Stimulated activated CD4-positive, alpha-beta T cell treated with anti-CD3 and anti-CD28 coated beads, TNF-alpha, amount 100 ng/mL, for 4 hours (primary cell): ENCODE results near the gene KRT15.

ENCODE experiments used
- DNase-seq, 3 experiments: peaks; one replicate each; pipeline ENCODE4 v3.0.0-alpha.2; 2020; ENCODE audit warnings: low read depth in 3 of 3

KRT15 gene

DNA sequence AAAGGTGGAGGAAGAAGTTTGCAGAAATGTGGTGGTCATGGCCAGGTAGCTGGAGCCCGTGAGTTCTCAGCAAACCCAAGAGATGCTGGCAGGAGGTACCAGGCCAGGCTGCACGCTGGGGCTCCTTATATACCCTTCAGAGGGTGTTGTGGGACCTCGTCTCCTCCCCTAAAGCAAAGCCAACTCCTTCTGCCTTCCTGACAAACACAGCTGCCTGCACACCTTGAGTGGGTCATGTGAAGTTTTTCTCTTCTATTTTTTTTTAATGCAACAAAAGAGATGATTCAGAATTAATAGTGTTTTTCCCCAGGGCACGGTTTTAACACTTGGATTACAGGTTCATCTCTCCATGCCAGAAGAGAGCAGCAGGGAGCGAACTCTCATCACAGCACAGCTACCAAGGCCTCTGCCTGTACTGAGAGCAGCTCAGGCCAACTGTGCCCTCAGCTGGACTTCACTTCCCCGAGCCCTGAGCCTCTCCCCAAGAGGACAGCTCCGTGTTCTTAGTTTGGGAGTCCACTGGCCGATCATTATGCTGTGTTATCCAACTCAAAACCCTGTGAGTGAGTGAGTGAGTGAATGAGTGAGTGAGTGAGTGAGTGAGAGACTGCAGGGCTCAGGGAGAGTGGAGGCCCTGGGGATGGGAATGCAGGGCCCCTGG is at the start of gene KRT15:
KRT15 (minus strand) TSS at position 102 of the 661 bp plus-strand sequence; CDS start at position 39, 63 bp downstream.
- DNase-seq = no peak

DNA sequence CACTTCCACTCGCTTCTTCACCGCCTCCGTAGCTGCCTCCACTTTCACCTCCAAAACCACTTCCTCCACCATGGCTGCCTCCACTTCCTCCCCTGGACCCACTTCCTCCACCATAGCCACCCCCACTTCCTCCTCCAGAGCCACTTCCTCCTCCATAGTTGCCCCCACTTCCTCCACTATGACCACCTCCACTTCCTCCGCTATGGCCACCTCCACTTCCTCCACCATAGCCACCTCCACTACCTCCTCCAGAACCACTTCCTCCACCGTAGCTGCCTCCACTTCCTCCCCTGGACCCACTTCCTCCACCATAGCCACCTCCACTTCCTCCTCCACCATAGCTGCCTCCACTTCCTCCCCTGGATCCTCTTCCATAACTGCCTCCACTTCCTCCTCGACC is 48.6 kb upstream of the KRT15 start:
- DNase-seq = no peak

DNA sequence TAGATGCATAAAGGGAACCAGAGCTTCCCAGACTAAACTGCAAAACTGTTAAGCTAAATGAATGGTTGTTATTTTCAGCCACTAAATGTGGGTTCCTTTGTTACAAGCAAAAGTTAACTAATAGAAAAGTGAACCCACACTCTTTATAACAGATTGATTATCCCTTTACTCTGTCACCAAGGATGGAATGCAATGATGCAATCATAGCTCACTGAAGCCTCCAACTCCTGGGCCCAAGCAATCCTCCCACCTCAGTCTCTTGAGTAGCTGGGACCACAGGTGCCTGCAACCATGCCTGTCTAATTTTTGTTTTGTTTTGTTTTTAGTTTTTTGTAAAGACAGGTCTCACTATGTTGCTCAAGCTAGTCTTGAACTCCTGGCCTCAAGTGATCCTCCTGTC is 46.6 kb upstream of the KRT15 start:
- no peak for DNase-seq

DNA sequence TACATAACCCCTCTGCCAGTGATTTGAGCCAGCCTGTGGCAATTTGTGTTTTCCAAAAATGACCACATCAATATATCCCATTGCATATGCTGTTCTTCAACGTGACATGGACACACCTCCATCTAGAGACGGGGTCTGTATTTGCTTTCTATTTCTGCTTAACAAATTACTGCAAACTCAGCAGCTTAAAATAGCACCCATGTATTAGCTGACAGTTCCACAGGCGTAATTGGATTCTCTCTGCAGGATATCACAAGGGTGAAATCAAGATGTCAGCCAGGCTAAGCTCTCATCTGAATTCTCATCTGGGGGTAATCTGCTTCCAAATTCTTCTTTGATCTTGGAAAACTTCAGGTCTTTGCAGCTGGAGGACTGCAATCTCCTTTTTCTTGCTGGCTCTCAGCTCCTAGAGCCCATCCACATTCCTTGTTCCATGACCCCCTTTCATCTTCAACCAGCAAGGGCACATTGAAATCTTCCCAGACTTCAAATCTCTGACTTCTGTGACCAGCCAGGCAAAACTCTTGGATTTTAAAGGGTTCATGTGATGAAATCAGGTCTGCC is 45.0 kb upstream of the KRT15 start:
- DNase-seq = no peak

DNA sequence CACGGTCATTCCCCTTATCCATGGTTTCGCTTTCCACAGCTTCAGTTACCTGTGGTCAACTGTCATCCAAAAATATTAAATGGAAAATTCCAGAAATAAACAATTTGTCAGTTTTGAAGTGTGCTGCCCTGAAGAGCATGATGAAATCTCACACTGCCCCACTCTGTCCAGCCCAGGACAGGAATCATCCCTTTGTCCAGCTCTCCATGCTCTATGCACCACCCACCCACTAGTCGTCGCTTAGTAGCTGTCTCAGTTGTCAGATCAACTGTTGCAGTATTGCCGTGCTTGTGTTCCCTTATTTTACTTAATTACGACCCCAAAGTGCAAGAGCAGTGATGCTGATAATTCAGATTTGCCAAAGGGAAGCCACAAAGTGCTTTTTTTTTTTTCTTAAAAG is 42.9 kb upstream of the KRT15 start:
- no peak for DNase-seq

DNA sequence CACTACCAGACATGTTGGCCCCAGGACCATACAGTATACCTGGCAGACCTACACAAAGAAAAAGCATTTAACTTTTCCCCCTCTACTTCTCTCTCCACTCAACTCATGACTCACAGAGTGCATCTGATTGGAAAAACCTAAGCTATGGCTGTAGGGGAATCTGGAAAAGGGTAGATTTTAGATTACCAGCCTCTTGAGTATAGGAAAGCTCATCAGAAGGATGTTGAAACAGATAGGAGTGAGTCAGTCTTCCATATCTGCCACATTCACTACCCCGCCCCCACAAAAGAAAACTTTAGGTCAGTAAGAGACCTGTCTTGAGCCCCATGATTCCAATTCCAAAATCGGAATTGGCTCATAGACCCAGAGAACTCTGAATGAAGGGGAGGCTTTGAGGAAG is 40.9 kb upstream of the KRT15 start:
- DNase-seq = no peak

DNA sequence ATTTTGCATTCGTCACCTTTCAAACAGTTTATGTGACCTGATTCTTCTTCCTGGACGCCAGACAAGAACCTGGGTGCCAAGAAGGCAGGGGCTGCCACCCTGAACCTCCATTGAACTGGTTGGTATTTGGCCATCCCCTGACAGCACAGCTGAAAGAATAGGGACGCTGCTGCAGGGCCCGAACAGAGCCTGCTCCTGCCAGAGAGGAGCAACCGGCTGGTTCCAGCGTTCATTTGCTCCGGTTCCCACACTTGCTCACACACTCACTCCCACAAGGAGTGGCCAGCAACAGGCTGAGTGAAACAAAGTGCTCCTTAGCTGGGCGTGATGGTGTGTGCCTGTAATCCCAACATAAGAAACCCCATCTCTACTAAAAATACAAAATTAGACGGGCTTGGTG is 38.2 kb upstream of the KRT15 start:
- DNase-seq = no peak

DNA sequence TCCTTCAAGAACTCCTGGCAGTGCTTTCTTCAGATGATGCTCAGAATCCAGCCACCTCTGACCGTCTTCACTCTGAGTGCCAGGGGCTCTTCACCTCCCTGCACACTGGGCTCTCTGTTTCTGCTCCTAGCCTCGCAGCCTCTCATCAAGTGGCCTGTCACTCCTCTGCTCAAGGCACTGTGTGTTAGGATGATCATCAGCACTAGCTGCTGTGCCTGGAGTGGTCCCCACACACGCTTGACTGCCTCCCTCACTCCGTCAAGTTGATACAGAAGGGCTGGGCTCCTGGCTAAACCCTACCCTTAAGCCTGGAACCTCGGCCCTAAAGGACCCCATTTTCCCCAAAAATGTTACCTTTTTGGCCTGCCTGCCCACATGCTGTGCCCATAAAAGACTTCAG is 37.6 kb upstream of the KRT15 start:
- no peak for DNase-seq

DNA sequence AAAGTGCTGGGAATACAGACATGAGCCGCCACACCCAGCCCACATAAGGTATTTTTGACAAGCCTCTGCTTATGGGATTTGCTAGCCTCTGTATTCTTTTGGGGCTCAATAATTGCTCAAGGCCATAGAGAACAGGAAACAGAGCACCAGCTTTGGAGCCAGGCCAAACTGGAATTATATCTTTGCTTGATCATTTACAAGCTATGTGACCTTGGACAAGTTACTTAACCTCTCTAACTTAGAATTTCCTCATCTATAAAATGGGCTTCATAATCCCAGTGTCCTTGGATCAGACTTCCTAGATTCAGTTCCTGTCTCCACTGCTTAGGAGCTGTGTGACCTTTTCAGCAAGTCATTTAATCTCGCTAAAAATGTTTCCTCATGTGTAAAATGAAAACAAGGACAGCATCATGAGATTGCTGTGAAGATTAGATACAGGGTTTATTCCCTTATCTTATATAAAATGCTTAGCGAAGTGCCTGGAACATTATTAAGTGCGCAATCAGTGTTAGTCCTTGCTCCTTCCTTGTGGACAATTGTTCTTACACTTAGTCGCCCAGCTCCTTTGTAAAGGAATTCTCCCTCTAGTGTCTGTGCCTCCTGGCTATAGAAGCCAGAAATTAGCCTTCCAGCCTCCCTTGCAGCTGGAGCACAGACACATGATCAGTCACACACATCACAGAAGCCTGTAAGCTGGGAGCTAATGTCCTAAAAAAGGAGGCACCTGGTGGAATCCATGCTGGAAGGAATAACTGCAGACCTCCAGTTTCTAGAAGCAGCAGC is 36.6 kb upstream of the KRT15 start:
- DNase-seq = no peak

DNA sequence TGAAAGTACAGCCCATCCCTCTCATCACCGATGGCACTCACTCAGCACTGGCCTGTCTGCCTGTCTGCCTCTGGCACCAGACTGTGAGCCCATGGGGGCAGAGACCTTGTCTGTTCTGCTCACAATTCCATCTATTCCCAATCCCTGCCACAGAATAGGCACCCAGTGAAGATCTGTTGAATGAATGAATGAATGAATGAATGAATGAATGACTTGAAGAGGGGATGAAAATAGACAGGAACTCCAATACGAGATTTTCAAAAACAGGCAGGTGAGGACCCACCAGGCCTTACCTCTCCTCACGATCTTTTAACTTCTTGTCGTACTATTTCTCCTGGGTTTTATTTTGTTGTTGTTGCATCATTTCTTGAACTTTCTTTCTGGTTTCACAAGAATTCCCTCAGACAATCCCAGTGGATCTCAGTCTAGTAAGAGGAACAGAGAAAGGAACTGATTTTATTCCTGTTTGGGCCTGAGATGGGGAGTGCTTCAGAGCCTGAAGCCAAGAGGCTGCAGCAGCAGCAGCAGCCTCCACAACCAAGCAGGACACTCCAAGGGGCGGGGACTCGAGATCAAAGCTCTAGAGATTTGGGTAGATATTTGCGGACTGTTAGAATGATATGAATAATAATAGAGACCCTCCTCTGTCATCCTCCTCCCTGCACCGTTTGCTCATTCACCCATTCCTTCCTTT is 35.4 kb upstream of the KRT15 start:
- no peak for DNase-seq

DNA sequence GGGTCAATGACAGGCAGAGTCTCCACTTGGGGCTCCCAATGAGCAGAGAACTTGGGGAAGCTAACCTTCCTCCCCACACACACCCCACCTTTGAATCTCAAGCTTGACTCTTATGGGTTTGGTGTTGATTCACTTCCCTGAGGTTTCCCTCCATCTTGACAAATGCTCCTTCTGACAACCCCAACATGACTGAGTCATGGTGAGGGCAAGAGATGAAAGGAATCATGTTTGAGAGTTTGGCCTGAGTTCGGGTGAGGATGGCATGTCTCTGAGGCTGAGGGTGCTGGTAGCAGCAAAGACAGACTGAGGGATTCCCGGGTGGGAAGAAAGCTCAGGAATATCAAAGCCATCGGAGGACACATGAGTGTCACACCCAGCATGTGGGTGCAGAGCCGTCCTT is 34.5 kb upstream of the KRT15 start:
- no peak for DNase-seq

DNA sequence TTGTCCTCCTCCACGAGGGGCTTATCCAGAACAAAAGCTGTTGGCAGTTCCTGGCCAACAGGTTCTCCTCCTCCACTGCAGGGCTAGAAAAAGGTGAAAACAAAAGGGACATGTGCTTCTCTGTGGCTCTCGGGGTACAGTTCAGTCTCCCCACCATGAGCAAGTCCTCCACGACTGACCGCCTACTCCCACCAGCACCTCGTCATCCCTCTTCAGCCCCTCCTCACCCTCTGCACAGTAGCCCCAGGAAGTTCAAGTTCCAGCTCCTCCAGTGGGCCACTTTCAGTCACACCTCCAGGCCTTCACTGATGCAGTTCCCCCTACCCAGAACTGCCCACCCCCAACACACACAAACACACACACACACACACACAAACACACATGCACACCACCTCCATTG is 33.8 kb upstream of the KRT15 start:
- DNase-seq = no peak

DNA sequence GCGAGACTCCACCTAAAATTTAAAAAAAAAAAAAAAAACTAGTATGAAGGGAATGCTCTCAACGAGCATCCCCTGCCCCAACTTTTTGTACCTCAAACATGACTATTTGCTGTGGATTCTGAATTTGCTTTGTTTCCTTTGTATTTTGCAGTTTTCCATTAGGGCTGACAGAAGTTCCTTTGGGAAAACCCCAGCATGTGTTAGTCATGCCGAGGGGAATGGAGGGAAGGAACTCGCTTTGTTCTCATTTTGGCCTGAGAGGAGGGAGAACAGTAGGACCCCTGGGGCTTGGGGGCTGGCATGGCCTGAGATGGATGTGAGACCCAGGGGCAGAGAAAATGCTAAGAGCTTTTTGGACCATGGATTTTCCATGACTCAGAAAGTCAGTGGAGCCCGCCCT is 32.7 kb upstream of the KRT15 start:
- no peak for DNase-seq

DNA sequence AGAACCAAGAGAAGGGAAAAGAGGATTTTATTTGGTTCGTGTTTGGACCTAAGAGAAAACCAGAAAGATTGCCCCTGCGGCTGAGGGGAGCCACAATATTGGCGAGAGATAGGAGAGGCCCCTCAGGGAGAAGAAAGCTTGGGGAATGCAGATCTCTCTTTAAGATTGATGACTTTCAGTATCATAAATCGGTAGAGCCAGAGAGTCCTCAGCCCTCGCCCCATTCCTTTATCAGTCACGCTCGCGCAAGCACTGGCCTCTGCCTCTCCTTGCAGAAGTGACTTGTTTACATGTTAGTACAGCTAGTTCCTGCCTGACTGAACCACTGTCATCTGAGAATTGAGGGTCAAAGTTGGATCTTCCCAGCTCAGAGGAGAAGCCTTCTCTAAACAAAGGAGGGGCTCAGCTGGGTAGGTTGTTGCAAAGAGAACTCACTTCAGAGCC is 30.9 kb upstream of the KRT15 start:
- no peak for DNase-seq

DNA sequence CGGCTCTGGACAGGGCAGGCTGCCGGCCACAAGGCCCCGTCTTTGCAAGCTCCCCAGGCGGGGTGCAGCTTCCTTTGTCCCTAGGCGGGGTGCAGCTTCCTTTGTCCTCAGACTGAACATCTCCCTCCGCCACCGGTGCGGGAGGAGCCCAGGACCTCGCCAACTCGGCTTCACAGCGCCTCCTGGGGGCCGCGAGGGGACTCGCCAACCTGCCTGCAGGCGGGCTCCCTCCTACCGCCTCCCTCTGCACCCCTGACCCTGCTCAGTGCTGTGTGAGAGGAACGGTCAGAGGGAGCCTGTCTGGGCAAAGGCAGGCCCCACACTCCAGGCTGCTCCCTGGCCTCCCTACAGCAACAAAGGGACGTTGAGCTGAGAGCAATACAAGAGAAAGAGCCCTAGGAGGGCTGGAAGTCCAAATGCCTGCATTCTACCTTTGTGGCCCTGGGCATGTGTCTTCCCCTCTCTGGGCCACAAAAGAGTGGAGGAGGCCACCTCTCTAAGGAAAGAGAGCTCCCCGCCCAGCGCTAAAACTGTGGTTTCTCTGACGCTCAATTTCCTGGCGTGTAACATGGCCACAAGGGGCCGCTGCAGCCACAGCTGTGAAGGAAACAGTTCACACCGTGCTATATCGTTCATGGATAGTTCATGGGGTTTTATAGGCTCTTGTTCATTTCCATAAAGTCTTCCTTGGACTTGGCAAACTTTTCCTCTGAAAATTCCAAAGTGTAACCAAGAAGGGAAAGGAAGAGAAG is 30.3 kb upstream of the KRT15 start:
- DNase-seq = peak; percentile 63 to 70 (median 68)

DNA sequence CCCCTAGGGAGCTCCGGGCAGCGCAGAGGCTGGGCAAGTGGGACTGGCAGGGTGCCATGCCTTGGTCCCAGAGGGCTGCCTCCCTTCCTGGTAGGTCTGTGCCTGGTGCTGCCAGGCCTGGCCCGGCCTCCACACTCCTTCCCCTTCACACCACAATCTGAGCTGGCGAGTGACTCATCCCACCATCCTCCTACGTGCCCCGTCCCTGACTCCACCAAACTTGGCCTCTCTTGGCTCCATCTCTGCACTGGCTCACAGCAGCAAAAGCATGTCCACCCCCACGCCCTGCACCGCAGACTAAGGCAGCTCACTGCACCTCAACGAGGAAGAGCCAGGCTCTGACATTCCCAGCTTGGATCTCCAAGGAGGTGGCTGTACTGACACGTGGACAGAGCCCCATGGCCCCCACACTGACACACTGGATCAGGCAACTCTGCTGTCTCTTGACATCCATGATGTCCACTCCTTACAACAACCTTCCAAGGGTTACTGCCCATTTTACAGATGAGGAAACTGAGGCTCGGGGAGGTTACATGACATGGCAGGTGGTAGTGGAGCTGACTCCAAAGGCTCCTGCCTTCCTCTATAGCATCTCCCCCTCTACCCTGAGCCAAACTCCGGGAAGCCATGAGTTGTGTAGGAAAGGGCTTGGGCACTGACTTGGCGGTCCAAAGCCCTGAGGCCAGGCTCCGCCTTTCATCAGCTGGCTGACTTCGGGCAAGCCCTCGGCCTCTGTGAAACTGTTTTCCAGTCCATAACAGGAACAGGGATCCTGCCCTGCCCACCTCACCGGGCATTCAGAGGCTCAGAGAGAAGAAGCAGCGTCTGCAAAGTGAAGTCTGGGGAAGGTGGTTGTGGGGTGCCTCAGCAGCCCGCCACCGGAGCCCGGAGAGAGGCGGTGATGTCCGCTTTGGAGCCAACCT is 29.5 kb upstream of the KRT15 start:
- peak; percentile 40 to 46 (median 44) for DNase-seq

DNA sequence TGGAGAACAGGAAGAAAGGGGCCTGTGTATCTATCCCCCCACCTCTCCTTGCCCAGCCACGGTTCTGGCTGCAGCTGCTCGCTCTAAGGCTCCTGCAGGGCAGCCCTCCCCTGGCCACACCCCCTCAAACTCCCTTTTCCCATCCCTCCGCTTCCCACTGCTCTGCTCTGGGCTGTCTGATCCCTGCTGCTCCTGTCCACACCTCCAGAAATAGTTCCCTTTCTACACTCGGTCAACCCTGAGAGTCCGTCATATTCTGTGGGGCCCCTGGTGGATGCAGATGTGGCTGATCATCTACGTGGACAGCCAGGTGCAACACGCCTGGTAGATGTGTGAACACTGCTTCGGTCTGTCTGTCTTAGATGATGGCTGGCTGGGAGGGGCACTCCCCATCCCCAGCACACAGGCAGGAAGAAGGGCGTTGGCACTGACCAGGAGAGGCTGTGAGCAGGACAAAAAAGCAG is 28.7 kb upstream of the KRT15 start:
- no peak for DNase-seq

DNA sequence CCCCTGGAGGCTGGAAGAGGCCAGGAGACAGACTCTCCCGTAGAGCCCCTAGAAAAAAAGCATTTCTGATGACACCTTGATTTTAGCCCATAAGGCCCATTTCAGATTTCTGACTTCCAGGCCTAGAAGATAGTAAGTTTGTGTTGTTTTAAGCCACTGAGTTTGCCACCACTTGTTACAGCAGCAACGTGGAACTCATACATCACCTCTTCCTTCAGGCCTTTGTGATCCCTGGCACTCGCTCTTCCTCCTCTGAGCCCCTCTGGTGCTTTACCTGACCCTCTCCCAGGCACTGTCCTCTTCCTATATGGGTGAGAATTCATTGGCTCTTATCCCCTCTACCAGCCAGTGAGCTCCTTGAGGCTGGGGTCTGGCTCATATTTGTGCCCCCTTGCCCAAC is 28.1 kb upstream of the KRT15 start:
- no peak for DNase-seq

DNA sequence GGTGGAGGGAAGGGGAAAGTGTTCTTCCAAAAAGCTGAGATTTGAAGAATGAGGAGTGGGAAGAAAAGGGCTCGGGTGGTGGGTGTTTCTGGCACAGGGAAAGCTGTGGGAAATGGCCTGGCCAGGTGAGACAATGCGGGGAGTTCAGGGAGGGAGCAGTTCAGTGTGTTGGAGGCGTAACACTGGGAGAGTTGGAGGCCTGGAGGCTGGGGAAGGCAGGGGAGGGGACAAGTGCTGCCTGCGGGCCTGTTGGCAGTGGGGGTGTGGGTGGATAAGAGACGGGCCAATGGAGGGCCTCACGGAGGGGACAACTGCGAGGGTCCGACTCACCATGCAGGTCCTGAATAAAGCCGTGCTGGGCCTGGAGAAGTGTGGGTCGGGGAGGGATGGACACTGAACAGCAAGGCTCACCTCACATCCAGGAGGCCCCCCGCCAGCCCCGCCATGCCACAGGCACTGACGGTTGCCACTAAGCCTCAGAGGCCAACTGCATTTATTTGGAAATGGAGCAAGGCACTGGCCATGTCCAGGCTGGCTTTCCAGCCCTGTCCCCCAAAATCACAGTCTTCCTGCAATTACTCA is 27.2 kb upstream of the KRT15 start:
- no peak for DNase-seq

DNA sequence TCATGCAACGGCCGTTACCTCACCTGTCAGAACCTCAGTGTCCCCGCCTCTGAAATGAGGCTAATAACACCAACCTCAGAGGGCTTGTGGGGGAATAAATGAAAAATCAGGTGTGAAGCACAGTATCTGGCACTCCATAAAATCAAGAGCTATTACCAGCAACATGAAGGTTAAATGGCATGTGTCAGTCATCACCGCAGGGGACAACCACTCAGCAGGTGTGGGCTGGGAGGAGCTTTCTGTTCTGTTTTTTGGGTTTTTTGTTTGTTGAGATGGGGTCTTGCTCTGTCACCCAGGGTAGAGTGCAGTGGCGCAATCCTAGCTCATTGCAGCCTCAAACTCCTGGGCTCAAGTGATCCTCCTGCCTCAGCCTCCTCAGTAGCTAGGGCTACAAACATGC is 26.2 kb upstream of the KRT15 start:
- DNase-seq = no peak
